DMS153 treated with DMSO at 0.1 percent for 48 hours (cell line): ENCODE results near the gene MRPL38.
A peak's percentile ranks its signal among the peaks of the same experiment; 100 is the strongest.

Experiments used
- DNase-seq: peaks from one replicate; lab custom pipeline; 2025; ENCODE audit not compliant: unreplicated experiment; lab: John Stamatoyannopoulos, UW

Gene MRPL38

DNA sequence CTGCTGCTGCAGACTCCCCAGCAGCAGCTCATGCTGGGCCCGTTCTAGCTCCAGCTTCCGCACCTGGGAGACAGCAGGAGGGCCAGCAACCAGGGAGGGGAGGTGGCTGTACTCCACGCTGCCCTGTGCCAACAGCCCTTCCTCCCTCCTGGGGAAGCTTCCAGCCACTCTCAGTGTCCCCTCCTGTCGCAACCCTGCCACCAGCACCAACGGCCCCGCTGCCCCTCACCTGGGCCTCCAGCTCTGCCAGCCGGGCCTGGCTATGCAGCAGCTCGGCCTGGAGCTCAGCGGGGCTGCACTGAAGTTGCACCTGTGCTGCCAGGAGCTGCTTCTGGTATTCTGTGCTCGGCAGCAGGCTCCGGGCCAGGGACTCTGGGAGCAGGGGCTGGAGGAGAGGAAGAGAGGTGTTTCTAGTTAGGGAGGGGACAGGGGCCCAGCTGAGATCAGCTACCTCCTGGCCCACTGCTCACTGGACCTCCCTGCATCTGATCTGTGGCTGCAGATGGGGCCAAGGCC is 15.4 kb upstream of the MRPL38 start:
- DNase-seq = no peak

GRCh38 chr17:75919611-75920010 is 14.9 kb upstream of the MRPL38 start:
- DNase-seq = no peak

GRCh38 chr17:75917917-75918445 is 13.3 kb upstream of the MRPL38 start:
- no peak for DNase-seq

- DNase-seq = no peak
These were observed 12.6 kb upstream of the MRPL38 start for GRCh38 chr17:75917141-75917916.

DNA sequence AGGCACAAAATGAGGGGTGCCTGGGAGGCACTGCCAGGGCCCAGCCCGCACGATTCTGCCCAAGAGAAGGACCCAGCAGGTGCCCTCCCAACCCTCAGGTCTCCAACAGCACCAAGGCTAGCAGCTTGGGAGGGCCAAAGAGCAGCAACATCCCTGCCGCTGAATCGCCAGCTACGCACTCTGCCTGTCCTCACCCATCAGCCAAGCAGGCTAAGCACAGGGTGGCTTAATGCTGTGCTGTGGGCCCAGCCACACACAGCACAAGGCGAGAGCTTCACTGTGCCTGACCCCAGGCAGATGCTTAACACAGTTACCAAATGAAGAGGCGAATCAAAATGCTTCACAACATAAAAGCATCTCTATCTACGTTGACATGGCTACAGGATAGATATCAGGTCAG is 10.6 kb upstream of the MRPL38 start:
- DNase-seq = no peak

DNA sequence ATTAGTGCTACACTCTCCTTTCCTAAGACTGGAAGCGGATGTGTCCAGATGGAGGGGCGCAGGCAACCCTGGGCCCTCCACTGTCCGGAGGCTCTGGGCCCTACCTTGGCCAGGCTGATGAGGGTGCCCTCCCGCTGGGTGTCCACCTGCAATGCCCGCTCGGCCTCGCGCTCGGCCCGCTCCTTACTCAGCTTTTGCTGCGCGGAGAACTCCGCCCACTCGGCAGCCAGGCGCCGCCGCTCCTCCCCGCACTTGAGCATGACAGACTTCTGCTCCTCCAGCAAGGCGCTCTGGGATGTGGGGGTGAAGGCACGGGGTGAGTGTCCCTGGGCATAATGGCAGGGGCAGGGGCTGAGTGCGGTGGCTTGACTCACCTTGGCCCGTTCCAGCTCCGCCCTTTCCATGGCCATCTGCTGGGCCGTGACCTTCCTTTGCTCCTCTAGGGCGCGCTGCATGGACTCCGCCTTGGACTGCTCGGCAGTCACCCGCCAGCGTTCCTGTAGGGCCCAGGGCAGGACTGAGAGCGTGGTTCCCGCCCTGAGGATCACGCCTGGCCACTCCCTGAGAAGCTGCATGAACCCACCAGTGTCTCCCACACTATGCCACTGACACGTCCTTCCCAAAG is 10.1 kb upstream of the MRPL38 start:
- no peak for DNase-seq

DNA sequence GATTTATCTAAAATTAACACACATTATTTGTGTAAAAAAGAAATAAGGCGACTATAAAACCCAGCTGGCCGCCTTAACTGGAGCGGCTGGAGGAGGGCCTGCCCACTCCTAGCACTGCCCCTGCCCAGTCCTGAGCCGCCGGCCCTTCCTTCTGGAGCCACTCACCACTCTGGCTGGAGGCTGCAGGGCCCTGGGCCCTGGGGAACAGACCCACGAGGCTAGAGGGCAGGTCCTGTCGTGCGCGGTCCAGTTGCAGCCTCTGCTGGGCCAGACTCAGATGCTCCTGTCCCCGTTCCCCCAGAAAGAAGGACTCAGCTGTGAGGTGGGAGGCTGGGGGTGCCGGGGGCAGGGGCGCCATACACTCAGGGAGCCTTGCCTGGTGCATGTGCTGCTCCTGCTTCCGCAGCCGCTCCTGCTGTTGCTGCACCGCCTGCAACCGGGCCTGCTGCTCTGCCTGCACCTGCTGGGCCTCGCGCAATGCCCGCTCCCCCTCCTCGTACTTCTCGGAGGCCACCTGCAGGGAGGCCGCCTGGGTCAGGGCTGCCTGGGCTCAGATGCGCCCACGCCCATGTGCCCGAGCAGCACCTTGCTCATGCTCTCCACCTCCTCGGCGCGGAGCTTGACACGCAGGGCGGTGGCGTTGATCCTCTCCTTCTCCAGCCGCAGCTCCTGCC is 9.0 kb upstream of the MRPL38 start:
- DNase-seq = no peak

DNA sequence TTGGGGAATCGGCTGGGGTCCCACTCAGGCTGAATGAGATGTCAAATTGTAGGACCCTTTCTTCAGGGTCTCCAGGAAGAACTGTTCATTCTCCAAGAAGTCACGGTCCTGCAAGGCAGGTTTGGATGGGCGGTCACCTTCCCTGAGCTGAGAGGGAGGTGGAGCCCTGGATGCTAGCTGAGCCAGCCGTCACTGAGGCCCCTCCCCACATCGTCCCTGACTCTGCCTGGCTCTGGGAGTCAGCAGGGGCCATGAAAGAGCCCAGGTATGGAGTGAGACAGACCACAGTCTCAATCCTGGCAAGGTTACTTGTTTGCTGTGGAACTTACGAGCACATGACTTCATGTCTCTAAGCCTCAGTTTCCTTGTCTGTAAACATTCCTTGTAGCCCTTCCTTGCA is 6.0 kb upstream of the MRPL38 start:
- peak; percentile 12 for DNase-seq

- DNase-seq = peak; percentile 87
These were observed 5.2 kb upstream of the MRPL38 start for GRCh38 chr17:75909812-75910274.

DNA sequence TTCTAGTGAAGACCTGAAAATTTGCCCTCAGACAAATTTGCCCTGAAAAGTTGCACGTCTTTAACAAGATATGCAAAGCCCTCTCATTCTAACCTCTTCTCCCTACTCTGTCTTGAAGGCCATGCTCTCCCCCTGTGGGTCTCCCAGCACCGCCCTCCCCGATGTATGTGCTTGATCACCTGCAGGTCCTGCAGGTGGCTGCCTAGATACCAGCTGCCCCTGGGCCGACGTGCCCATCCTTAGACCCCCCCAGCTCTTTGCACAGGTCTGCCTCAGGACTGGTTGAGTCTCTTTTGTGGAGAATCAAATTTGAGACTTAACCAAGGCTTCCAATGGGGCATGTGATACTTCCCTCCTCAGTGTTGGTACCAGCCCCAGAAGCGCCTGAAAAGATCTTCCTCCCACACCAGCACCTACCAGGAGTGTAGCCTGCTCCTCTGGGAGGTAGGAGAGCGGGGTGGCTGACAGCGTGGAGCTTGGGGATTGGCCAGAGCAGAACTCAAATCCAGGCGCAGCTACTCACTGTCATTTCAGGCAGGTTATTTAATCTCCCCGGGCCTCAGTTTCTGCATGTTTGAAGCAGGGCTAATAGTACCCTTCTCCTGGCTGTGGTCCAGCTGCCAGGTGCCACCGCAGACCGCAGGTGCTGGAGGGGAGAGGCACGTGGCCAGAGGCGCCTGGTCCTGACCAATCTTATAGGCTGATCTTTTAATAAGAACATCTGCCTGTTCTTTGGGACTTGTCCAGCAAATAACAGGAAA is 4.5 kb upstream of the MRPL38 start:
- peak; percentile 87 for DNase-seq

DNA sequence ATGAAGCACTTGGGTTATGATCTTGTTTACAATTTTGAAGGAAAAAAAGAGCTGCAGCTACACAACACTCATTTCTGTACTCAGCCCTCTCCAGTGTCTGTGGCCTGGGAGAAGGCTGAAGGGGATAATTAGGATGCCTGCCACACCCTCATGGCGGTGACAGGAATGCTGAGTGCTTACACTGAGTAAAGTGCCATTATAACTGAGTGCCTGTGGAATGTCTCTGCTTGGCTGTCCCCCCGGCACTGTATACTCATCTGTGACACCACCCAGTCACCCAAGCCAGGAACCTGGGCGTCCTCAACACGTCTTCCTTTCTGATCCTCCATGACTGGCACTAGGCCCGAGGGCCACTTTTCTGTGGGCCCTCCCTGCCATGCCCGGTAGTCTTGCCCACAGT is 3.5 kb upstream of the MRPL38 start:
- peak; percentile 51 for DNase-seq

DNA sequence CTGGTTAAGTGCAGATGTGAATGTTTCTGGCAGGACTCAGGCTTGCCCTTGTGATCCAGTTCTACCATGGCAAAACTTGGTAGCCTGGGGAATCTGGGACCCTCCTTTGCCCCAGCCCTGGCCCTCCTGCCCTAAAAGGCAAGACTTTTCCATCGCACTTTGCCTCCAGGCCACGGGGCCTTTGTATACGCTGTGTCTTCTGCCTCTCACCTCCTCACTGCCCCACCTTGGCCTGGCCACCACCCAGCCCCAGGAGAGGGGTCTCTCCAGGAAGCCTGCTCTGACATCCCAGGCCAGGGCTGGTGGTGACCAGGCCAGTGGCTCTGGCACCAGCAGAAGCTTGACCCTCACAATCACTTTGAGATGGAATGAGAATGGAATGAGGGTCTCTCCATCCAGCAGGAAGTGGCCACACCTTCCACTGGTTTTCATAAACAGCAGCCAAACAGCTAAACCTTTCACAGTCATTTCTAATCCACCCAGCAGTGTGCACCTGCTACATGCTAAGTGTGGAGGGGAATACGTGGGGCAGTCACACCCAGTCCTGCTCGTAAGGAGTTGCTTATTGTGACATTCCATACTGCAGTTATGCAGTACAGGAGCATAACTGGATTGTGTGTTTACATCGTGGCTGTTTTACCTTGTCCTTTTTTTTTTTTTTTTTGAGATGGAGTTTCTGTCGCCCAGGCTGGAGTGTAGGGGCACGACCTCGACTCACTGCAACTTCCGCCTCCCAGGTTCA is 1.6 kb upstream of the MRPL38 start:
- DNase-seq = no peak

- no peak for DNase-seq
These were observed 2.3 kb downstream of the MRPL38 start for GRCh38 chr17:75902406-75902805.

DNA sequence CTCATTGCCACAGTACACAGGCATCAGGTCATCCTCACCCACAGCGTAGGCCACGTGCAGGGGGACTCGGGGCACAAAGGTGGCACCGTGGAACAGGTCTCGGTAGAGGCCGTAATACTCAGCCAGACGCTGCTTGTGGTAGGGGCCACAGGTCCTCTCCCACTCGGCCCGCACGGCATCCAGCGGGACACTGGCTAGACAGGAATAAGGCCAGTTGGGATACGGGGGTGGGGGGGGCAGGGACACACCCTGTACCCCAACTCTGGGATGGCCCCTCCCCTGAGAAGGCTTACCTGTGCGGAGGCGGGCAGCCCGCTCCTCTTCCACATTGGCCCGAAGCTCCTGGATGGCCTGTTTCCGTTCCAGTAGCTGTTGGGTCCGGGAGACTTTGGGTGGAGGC is 3.0 kb downstream of the MRPL38 start:
- DNase-seq = no peak

GRCh38 chr17:75900691-75901533 is 3.8 kb downstream of the MRPL38 start:
- no peak for DNase-seq

DNA sequence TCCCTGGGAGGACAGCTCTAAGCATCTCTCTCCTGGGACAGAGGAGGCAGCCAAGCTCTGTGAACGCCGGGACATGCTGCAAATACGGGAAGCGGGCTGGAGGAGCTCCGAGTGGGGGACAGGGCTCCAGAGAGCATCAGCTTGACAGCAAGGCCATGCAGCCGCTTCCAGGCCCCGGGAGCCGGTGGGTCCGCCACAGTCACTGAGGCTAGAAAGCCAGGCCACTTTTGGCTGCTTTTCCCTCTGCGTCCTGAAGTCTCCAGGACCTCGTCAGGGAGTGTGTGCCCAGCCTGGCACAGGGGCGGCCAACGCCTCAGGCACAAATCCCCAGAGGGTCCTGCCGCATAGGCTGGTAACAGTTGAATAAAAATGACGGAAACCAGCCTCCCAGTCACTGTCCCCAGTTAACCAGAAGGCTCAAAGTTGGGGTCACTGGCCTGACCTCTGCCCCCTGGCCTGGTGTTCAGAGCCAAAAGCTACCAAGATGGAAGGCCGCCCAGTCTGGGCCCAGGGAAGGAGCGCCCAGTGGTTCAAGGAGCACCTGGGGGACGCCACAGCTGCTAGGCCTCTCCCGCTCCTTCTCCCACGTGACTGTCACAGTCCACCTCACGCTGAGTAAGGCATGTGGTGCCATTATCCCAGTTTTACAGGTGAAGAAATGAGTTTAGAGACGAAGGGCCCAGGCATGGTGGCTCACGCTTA is 4.8 kb downstream of the MRPL38 start:
- DNase-seq = no peak

DNA sequence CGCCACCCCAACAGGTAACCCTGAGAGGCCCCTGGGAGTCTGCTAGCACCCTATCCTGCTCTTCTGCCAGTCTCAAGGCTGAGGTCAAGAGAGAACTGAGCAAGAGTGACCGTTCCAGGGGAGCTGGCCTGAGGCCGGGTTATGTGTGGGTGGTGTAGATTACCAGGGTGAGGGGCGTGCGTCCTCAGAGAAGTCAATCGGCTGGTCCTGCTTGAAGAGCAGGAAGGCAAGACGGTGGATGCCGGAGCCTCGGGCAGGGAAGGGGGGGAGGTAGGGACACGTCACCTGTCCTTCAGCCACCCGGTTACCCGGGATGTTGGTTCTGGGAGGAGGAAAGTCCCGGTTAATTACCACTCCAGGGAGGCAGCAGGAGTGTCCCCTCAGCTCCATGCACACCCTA is 5.3 kb downstream of the MRPL38 start:
- DNase-seq = no peak

DNA sequence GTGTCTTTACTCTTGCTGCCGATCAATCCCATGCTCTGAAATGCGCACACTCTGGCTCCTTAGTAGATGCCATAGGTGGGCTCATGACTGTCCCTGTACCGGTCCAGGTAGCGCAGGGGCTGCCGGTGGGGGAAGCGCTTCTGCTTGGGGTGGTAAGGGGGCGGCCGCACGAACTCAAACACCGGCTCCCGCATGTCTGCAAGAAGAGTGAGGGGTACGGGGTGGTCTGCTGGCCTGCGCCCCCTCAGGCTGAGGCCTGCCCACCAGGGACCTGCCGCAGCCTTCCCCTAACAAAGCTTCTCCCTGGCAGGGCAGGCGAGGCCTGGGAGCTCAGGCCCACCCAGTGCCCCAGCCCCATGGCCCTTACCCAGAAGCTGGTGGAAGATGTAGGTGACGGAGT is 5.9 kb downstream of the MRPL38 start:
- DNase-seq = no peak

DNA sequence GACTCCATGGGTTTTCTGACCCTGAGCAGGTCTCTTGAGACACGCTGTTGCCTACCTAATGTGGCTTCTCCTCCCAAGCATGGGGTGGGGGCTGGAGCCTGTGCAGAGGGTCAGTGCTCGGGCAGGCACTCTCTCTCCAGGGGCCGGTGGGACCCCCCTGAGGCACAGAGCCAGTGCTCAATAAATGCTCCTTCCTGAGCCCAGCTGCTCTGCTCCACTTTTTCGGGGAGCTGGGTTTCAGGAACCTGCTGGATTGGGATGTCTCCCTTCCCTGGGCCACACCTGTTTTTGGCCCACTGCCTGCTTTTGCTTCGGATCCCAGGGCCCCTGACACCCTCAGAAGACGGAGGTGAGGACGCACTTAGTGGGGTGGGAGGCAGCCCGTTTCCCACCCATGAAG is 6.6 kb downstream of the MRPL38 start:
- no peak for DNase-seq
